ENCODE data around the gene NKX3-2.

GRCh38 chr4:13570916-13571315 is 26.6 kb upstream of the NKX3-2 start:
- TF ChIP-seq CTCF (conservative IDR thresholded peaks at IDR 0.05 in 1 of 2, IDR thresholded peaks at IDR 0.05 in 1 of 2; ENCODE audit: extremely low read depth in 1 of 2, insufficient read depth in 1 of 2, low read depth in 1 of 2, low read length in 2 of 2) (no peak), EZH2 (IDR thresholded peaks at IDR 0.05; ENCODE audit: borderline replicate concordance, low read length) (no peak)

Measured in mammary epithelial cell (primary cell).